MM.1S (cell line): ENCODE results near the gene RNF182.

Source experiments
- CTCF ChIP-seq: fragments of 300-600 bp; sonication (generic); IDR thresholded peaks from 2 replicates; pipeline ENCODE4 v1.5.1; 2016; ENCODE audit warnings: antibody characterized with exemption, low read length, mixed read lengths
- EZH2phosphoT487 ChIP-seq: fragments of 300-600 bp; sonication (generic); IDR thresholded peaks from 2 replicates; pipeline ENCODE4 v1.6.1; 2018; ENCODE audit warnings: antibody characterized with exemption, low read length

GRCh38 chr6:14012313-14013030, 87.7 kb downstream of the RNF182 start:
- TF ChIP-seq CTCF: no peak
- no peak for TF ChIP-seq EZH2phosphoT487
